HL-60 (cell line): ENCODE data around the gene TVP23C.

Experiments used
- DNase-seq, 2 experiments: peaks; one replicate each; pipeline ENCODE4 v3.0.0-alpha.2; 2010 to 2020; ENCODE audit warnings: low read depth in 1 of 2, low spot score in 1 of 2
- H3K27ac ChIP-seq: fragments of 250-450 bp; sonication (Bioruptor Pico); replicated peaks from 2 replicates; pipeline ENCODE4 v1.5.1; 2020; ENCODE audit warnings: mild to moderate bottlenecking, moderate library complexity
- H3K27me3 ChIP-seq: fragments of 250-450 bp; sonication (Bioruptor Pico); 2 replicates; pipeline ENCODE4 v1.5.1; 2021; ENCODE audit warnings: mild to moderate bottlenecking, moderate library complexity; ENCODE audit not compliant: insufficient read depth, poor library complexity, severe bottlenecking
- H3K4me3 ChIP-seq: replicated peaks from 2 replicates; pipeline ENCODE4 v1.5.1; 2011; ENCODE audit warnings: mild to moderate bottlenecking, control low read depth, low read length; ENCODE audit not compliant: insufficient read depth
- CTCF ChIP-seq: IDR thresholded peaks from one replicate; pipeline ENCODE4 v1.5.1; 2011; ENCODE audit warnings: low read length, control low read depth, inconsistent platforms; ENCODE audit not compliant: insufficient read depth
- GABPA ChIP-seq: IDR thresholded peaks from 2 replicates; pipeline ENCODE4 v1.6.1; 2012; ENCODE audit warnings: low read depth
- POLR2AphosphoS5 ChIP-seq: IDR thresholded peaks from 2 replicates; pipeline ENCODE4 v1.6.1; 2012; ENCODE audit warnings: low read depth
- REST ChIP-seq: IDR thresholded peaks from 2 replicates; pipeline ENCODE4 v1.6.1; 2012; ENCODE audit warnings: low read depth; ENCODE audit not compliant: insufficient replicate concordance
- SPI1 ChIP-seq: IDR thresholded peaks from 2 replicates; pipeline ENCODE4 v1.6.1; 2012; ENCODE audit warnings: low read depth, mild to moderate bottlenecking, borderline replicate concordance

The TVP23C gene

DNA sequence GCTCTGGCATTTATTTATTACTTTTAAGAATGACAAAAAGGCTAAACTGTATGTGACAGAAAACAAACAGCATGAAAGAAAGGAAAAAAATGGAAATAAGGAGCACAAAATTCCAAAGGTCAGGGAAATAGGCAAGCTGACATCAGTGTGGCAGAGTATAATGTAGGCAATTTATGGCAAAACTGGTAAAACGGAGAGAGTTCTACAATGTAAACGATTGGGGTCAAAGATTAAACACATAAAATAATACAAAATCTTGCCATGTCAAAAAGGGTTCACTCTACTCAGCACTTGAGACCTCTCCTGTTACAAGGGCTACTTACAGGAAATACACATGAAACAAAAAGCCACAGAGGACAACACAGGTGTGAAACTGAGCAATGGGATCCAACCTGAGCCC lies 48.8 kb downstream of the TVP23C start:
- Histone ChIP-seq H3K27me3 (no peaks in the 10 kb centered on the region), H3K27ac (no peak overlapping the region), H3K4me3 (no peak overlapping the region)
- DNase-seq, result no peak
- no peak for TF ChIP-seq REST
- TF ChIP-seq SPI1, result no peak
- no peak for TF ChIP-seq CTCF
- no peak for TF ChIP-seq POLR2AphosphoS5
- no peak for TF ChIP-seq GABPA

DNA sequence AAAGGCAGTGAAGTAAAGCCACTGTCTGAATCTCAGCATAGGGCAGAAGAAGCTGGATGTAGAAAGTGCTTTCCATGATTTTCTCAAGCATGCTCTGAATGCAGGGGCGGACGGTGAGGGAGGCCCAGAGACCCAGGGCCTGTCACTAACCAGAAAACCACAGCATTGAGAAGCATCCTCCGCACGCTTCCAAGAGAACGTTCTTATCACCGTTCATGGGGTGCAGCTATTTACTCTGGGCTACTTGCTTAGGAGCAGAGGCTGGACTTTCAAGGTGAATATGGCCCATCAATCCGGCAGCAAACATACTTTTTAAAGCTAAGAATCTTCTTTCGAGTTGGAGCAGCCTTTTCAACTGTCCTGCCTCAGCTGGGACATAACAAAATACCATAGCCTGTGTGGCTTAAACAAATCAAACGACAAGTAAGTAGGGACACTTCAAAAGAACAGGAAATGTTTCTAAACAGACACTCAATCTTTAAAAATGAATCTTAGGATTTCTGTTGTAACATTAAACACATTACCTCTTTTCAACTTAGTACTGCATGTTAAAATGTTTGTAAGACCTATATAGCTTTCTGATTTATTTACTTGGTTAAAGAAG lies 49.3 kb downstream of the TVP23C start:
- Histone ChIP-seq H3K4me3 (no peak overlapping the region), H3K27me3 (no peaks in the 10 kb centered on the region), H3K27ac (no peak overlapping the region)
- no peak for TF ChIP-seq CTCF
- TF ChIP-seq REST, result no peak
- no peak for TF ChIP-seq POLR2AphosphoS5
- TF ChIP-seq GABPA, result no peak
- TF ChIP-seq SPI1, result no peak
- no peak for DNase-seq

- TF ChIP-seq POLR2AphosphoS5 (no peak), REST (no peak), SPI1 (no peak), GABPA (no peak), CTCF (no peak)
- Histone ChIP-seq H3K27ac (no peak overlapping the region), H3K27me3 (no peaks in the 10 kb centered on the region), H3K4me3 (no peak overlapping the region)
- DNase-seq, result no peak
Observed at GRCh38 chr17:15513058-15513791, 50.1 kb downstream of the TVP23C start.
